Mammary epithelial cell (primary cell): Measurements from ENCODE around the gene ACER1.

Source experiments
- CTCF ChIP-seq, 2 donors: IDR thresholded peaks in 1 of 2; conservative IDR thresholded peaks in 1 of 2; 2 replicates each; pipeline ENCODE4 v1.5.1; 2011 to 2012; ENCODE audit warnings: inconsistent platforms in 2 of 2, low read length in 2 of 2, mild to moderate bottlenecking in 2 of 2, control low read depth in 1 of 2, low read depth in 1 of 2; ENCODE audit not compliant: insufficient read depth in 1 of 2; ENCODE audit errors: extremely low read depth in 1 of 2
- EZH2 ChIP-seq: IDR thresholded peaks from 2 replicates; pipeline ENCODE4 v1.6.1; 2012; ENCODE audit warnings: low read length, inconsistent platforms, borderline replicate concordance

GRCh38 chr19:6357174-6357573 is 23.8 kb upstream of the ACER1 start:
- TF ChIP-seq CTCF (conservative IDR thresholded peaks at IDR 0.05 in 1 of 2, IDR thresholded peaks at IDR 0.05 in 1 of 2; ENCODE audit: extremely low read depth in 1 of 2, insufficient read depth in 1 of 2, low read depth in 1 of 2, low read length in 2 of 2) (no peak), EZH2 (no peak)
